Activated T-cell treated with anti-CD3 and anti-CD28 coated beads, Interleukin-2, amount 50 U/mL, for 4 hours (primary cell): ENCODE results near the gene LBX1. TPM values are rescaled to one million over a fixed set of nuclear protein-coding genes. Genes with fewer than 3 reads are reported as not detected.

Experiments
- ATAC-seq, 2 donors: fragments of 200-7000 bp; cut with Tn5 transposase; one replicate each; pipeline ENCODE4 v1.10.0; 2021
- DNase-seq: peaks from one replicate; pipeline ENCODE4 v3.0.0-alpha.2; 2020
- H3K27me3 Mint-ChIP-seq: one replicate; pipeline ENCODE4 v1.8.0; 2021; ENCODE audit warnings: low read depth, mixed read lengths
- H3K36me3 Mint-ChIP-seq: one replicate; pipeline ENCODE4 v1.8.0; 2022; ENCODE audit warnings: mixed read lengths; ENCODE audit not compliant: insufficient read depth
- H3K4me1 Mint-ChIP-seq: one replicate; pipeline ENCODE4 v1.8.0; 2021; ENCODE audit warnings: low read depth, mixed read lengths
- H3K4me3 Mint-ChIP-seq: one replicate; pipeline ENCODE4 v1.8.0; 2021; ENCODE audit warnings: mild to moderate bottlenecking, moderate library complexity, mixed read lengths
- H3K9me3 Mint-ChIP-seq: one replicate; pipeline ENCODE4 v1.8.0; 2021; ENCODE audit warnings: mixed read lengths
- total RNA-seq, 3 donors: library from RNA; stranded (reverse); gene quantifications; one replicate each; pipeline ENCODE4 v1.2.1, GENCODE V29; 2021

Gene LBX1
- total RNA-seq: not detected

GRCh38 chr10:101229266-101230182, at the start of gene LBX1:
TSS of gene LBX1 (minus strand) at chr10:101229463. CDS start at chr10:101228815, 648 bp downstream.
- ATAC-seq (no peak), DNase-seq (no peak)
- Mint-ChIP-seq H3K4me3 (peak within 1 kb of the TSS; percentile 62), H3K9me3 (no peaks in the 10 kb centered on the region), H3K27me3 (peaks cover 78% of the 10 kb centered on the region), H3K36me3 (no peaks in the 10 kb centered on the region), H3K4me1 (peaks cover 34% of the 10 kb centered on the region)

DNA sequence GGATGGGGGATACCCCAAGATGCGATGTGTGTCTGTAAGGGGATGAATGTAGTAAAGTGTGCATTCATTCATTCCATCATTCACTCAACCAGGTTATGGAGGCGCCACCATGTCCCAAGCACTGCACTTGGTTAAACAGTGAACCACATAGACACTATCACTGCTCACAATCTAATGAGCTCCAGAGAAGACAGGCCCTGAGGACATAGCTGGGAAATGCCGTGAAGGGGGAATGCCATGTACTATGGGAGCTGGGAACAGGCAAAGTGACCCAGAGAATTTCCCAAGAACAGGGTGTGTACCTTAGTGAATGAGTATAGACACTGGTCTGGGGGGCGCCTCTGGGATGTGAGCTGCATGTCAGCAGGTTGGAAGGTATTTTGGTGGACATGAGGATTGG, 44.5 kb upstream of the LBX1 start:
- Mint-ChIP-seq H3K36me3 (no peaks in the 10 kb centered on the region), H3K27me3 (peaks cover 28% of the 10 kb centered on the region), H3K4me1 (peaks cover 2% of the 10 kb centered on the region), H3K4me3 (no peak overlapping the region), H3K9me3 (no peaks in the 10 kb centered on the region)
- no peak for DNase-seq
- no peak for ATAC-seq

- Mint-ChIP-seq H3K27me3 (peaks cover 28% of the 10 kb centered on the region), H3K9me3 (no peaks in the 10 kb centered on the region), H3K4me3 (no peak overlapping the region), H3K4me1 (peaks cover 2% of the 10 kb centered on the region), H3K36me3 (no peaks in the 10 kb centered on the region)
- DNase-seq (no peak), ATAC-seq (no peak)
Measured at GRCh38 chr10:101273330-101273729, 44.1 kb upstream of the LBX1 start.

DNA sequence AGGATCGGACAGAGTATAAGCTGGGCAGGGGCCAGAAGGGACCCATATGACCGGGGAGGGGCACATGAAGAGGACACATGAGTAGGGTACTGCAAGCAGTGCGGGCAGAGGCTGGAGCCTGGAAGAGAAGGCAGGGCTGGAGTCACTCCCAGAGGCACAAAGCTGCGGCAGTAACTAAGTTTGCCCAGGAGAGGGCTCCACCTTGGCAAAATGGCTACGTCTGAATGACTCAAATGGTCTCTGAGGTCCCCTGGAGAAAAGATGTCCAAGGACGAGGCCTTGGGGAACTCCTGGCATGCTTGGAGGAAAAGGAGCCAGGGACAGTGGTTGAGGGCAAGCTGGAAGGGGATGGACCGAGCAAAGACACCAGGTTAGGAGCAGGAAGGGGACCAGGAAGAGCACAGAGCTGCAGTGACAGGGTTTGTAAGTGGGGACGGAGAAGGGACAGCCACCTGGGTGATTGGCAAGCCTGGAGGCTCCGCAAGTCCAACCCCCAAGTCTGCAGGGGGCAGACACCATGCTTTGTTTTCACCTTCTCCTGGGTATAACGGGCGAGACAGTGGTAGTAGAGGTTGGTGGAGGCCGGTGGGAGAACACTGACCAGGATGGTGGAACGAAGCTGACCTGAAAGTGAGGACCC, 43.1 kb upstream of the LBX1 start:
- Mint-ChIP-seq H3K4me3 (no peak overlapping the region), H3K9me3 (no peaks in the 10 kb centered on the region), H3K36me3 (no peaks in the 10 kb centered on the region), H3K27me3 (peaks cover 28% of the 10 kb centered on the region), H3K4me1 (peaks cover 2% of the 10 kb centered on the region)
- DNase-seq: peak; percentile 36
- peak; percentile 77 to 84 for ATAC-seq

DNA sequence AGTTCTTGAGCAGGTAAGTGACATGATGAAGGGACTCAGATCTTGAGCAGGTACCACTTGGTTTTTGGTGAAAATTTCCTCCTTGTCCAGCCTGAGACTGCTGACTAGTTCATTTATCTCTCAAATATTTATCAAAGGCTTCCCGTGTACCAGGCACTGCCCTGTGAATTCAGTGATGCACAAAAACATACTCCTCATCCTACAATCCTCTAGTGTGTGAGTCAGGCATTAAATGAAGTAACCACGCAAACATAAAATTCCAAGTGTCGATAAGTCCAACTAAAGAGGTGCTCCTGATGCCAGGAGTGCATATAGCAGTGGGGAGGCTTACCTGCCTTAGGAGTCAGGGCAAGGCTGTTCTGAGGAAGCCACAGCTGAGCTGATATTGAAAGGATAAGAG, 41.5 kb upstream of the LBX1 start:
- DNase-seq: no peak
- no peak overlapping the region for H3K4me3 Mint-ChIP-seq
- H3K4me1 Mint-ChIP-seq: peaks cover 2% of the 10 kb centered on the region
- H3K27me3 Mint-ChIP-seq: peaks cover 32% of the 10 kb centered on the region
- H3K9me3 Mint-ChIP-seq: no peaks in the 10 kb centered on the region
- ATAC-seq: no peak
- H3K36me3 Mint-ChIP-seq: no peaks in the 10 kb centered on the region

- no peaks in the 10 kb centered on the region for H3K36me3 Mint-ChIP-seq
- no peak overlapping the region for H3K4me3 Mint-ChIP-seq
- H3K27me3 Mint-ChIP-seq: peaks cover 34% of the 10 kb centered on the region
- H3K9me3 Mint-ChIP-seq: no peaks in the 10 kb centered on the region
- ATAC-seq: no peak
- no peak for DNase-seq
- peaks cover 2% of the 10 kb centered on the region for H3K4me1 Mint-ChIP-seq
Measured at GRCh38 chr10:101267776-101268175, 38.5 kb upstream of the LBX1 start.

DNA sequence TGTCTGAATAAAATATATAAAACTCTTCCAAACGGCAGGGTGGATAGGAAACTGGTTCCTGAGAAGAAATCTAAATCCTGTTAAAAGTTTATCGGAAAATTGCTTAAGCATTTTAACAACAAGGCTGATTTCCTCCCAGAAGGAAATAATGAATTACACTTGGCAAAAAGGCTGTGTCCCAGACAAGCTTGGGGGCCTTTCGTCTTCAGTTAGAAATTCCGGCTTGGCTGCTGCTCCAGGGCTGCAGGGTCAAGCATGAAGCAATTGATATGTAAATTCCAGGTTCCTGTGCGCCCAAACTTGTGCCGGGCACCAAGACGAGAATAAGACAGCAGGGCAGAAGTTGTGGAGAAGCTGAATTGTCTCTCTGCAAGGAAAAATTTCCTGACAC, 38.0 kb upstream of the LBX1 start:
- ATAC-seq (no peak), DNase-seq (no peak)
- Mint-ChIP-seq H3K9me3 (no peaks in the 10 kb centered on the region), H3K36me3 (no peaks in the 10 kb centered on the region), H3K4me3 (no peak overlapping the region), H3K4me1 (peaks cover under 1% of the 10 kb centered on the region), H3K27me3 (peaks cover 35% of the 10 kb centered on the region)

DNA sequence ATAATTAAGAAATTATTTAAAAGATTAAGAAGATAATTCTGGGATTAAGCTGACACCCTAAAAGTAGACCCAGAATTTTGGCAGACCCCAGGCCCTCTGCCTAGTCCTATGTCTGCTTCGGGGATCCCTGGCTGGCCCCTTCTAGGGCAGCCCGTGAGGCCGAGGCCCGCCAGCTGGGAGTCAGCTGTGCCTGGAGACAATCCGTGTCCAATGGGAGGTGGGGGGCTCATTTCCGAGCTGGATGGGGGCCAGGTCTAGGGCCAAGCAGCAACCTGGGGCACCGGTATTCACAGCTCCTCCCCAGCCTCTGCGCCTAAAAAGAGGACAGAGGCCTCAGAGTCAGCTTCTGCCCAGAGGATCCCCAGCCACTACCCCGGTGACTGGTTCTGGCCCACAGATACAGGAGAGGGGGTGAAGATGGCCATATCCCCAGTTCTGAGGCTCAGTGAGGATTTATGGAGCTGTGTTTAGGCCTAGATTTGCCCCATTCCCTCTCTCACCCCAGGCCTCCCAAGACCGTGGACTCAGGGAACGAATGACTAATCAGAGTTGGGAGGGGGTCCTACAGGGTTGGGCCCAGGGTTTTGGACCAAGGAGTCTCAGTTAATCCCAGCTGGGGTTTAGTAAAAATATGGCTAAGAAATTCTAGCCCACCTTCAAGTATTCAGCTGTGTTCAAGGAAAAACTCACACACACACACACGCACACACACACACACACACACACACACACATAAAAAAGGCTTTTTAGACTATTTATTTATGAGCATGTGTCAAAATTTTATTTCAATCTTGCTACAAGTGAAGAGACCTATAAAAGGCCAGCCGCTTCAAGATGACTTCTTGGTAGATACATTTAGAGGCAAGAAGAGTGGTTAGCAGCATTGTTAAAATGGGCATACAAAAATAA, 37.4 kb upstream of the LBX1 start:
- H3K36me3 Mint-ChIP-seq: no peaks in the 10 kb centered on the region
- no peaks in the 10 kb centered on the region for H3K9me3 Mint-ChIP-seq
- H3K27me3 Mint-ChIP-seq: peaks cover 37% of the 10 kb centered on the region
- no peak overlapping the region for H3K4me3 Mint-ChIP-seq
- H3K4me1 Mint-ChIP-seq: no peaks in the 10 kb centered on the region
- no peak for DNase-seq
- no peak for ATAC-seq

GRCh38 chr10:101263150-101263752, 34.0 kb upstream of the LBX1 start:
- DNase-seq (no peak), ATAC-seq (no peak)
- peaks cover under 1% of the 10 kb centered on the region for H3K36me3 Mint-ChIP-seq
- no peak overlapping the region for H3K4me3 Mint-ChIP-seq
- peaks cover 47% of the 10 kb centered on the region for H3K27me3 Mint-ChIP-seq
- H3K9me3 Mint-ChIP-seq: peaks cover under 1% of the 10 kb centered on the region
- H3K4me1 Mint-ChIP-seq: no peaks in the 10 kb centered on the region

GRCh38 chr10:101262147-101262546, 32.9 kb upstream of the LBX1 start:
- ATAC-seq: no peak
- H3K9me3 Mint-ChIP-seq: peaks cover 4% of the 10 kb centered on the region
- peaks cover 3% of the 10 kb centered on the region for H3K36me3 Mint-ChIP-seq
- peaks cover 49% of the 10 kb centered on the region for H3K27me3 Mint-ChIP-seq
- DNase-seq: no peak
- H3K4me3 Mint-ChIP-seq: no peak overlapping the region
- no peaks in the 10 kb centered on the region for H3K4me1 Mint-ChIP-seq

GRCh38 chr10:101261702-101262101, 32.4 kb upstream of the LBX1 start:
- H3K4me1 Mint-ChIP-seq: no peaks in the 10 kb centered on the region
- no peak for DNase-seq
- no peak for ATAC-seq
- peaks cover 4% of the 10 kb centered on the region for H3K9me3 Mint-ChIP-seq
- no peak overlapping the region for H3K4me3 Mint-ChIP-seq
- peaks cover 47% of the 10 kb centered on the region for H3K27me3 Mint-ChIP-seq
- peaks cover 3% of the 10 kb centered on the region for H3K36me3 Mint-ChIP-seq

- Mint-ChIP-seq H3K4me1 (no peaks in the 10 kb centered on the region), H3K4me3 (no peak overlapping the region), H3K9me3 (peaks cover 4% of the 10 kb centered on the region), H3K36me3 (peaks cover 3% of the 10 kb centered on the region), H3K27me3 (peaks cover 51% of the 10 kb centered on the region)
- no peak for ATAC-seq
- DNase-seq: no peak
Measured at GRCh38 chr10:101260764-101261481, 31.7 kb upstream of the LBX1 start.

DNA sequence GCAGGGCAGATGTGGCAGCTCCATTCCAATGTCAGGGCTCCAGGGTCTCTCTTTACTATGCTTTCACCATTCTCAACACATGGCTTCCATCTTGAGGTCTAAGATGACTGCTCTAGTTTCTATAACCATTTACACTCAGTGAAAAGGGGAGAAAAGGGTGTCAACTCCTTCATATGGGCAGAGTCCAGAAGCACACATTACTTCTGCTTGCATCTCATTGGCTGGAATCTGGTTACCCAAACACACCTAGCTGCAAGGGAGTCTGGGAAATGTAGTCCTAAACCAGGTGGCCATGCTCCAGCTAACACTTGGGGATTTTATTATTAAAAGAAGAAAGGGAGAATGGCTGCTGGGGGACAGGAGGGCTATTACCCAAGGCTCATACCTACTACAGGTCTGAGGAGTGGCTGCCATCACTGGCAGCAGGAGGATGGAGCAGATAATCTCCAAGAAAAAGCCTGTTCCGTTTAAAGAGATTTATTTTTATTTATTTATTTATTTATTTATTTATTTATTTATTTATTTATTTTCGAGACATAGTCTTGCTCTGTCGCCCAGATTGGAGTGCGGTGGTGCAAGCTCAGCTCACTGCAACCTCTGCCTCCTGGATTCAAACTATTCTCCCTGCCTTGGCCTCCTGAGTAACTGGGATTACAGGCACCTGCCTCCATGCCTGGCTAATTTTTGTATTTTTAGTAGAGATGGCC, 29.1 kb upstream of the LBX1 start:
- Mint-ChIP-seq H3K27me3 (peaks cover 55% of the 10 kb centered on the region), H3K4me1 (no peaks in the 10 kb centered on the region), H3K36me3 (peaks cover 3% of the 10 kb centered on the region), H3K4me3 (no peak overlapping the region), H3K9me3 (peaks cover 4% of the 10 kb centered on the region)
- ATAC-seq (no peak), DNase-seq (no peak)
